G401.6 (cell line): ENCODE data around the gene CAP1.
"Not testable (repeated sequence)": the region's sequence is repeated elsewhere in the genome, so short reads cannot be mapped to it uniquely, and the experiment has no call there.

Source experiments
- FAIRE-seq: peaks from 2 replicates; lab custom pipeline; 2012; peaks lifted over from hg19 to GRCh38; lab: Jason Lieb, UNC

The CAP1 gene

GRCh38 chr1:40032240-40032891 is 8.2 kb upstream of the CAP1 start:
- FAIRE-seq, result peak; percentile 75

GRCh38 chr1:40034869-40035268 is 5.7 kb upstream of the CAP1 start:
- no peak for FAIRE-seq

- FAIRE-seq, result no peak
Measured at GRCh38 chr1:40036574-40036973, 4.0 kb upstream of the CAP1 start.

GRCh38 chr1:40037254-40037653 is 3.3 kb upstream of the CAP1 start:
- not testable (repeated sequence) for FAIRE-seq

GRCh38 chr1:40038697-40039096 is 1.8 kb upstream of the CAP1 start:
- no peak for FAIRE-seq

- FAIRE-seq, result no peak
Measured at GRCh38 chr1:40039245-40039756, 1.2 kb upstream of the CAP1 start.

GRCh38 chr1:40039757-40040510 is 595 bp upstream of the CAP1 start:
- no peak for FAIRE-seq

GRCh38 chr1:40041466-40041838 is 923 bp downstream of the CAP1 start:
- FAIRE-seq, result no peak

GRCh38 chr1:40042341-40042740 is 1.8 kb downstream of the CAP1 start:
- no peak for FAIRE-seq

- no peak for FAIRE-seq
Measured at GRCh38 chr1:40044110-40044509, 3.6 kb downstream of the CAP1 start.

GRCh38 chr1:40045182-40045581 is 4.7 kb downstream of the CAP1 start:
- no peak for FAIRE-seq

- no peak for FAIRE-seq
Measured at GRCh38 chr1:40045766-40046165, 5.2 kb downstream of the CAP1 start.

- FAIRE-seq, result no peak
Measured at GRCh38 chr1:40047276-40047675, 6.7 kb downstream of the CAP1 start.

- FAIRE-seq, result no peak
Measured at GRCh38 chr1:40047769-40048168, 7.2 kb downstream of the CAP1 start.

GRCh38 chr1:40049725-40050124 is 9.2 kb downstream of the CAP1 start:
- no peak for FAIRE-seq

GRCh38 chr1:40050863-40051262 is 10.3 kb downstream of the CAP1 start:
- no peak for FAIRE-seq

- no peak for FAIRE-seq
Measured at GRCh38 chr1:40053138-40053887, 12.8 kb downstream of the CAP1 start.

GRCh38 chr1:40056519-40057309 is 16.2 kb downstream of the CAP1 start:
- FAIRE-seq, result no peak

GRCh38 chr1:40057310-40058030 is 16.9 kb downstream of the CAP1 start:
- FAIRE-seq, result no peak

GRCh38 chr1:40058097-40058452 is 17.5 kb downstream of the CAP1 start:
- FAIRE-seq, result no peak

- no peak for FAIRE-seq
Measured at GRCh38 chr1:40058453-40059337, 18.2 kb downstream of the CAP1 start.
